Activated CD4-positive, alpha-beta T cell treated with anti-CD3 and anti-CD28 coated beads, Interleukin-2, amount 10 ng/mL, durations not matched to agents 7 days and 5 days (primary cell): Measurements from ENCODE around the gene ALKBH1. TPM values are rescaled to one million over a fixed set of nuclear protein-coding genes. Genes with fewer than 3 reads are reported as not detected.
"Not testable (repeated sequence)": the region's sequence is repeated elsewhere in the genome, so short reads cannot be mapped to it uniquely, and the experiment has no call there.

ENCODE experiments used
- CTCF ChIA-PET: fragments of 350-600 bp; sonication (Branson Sonifier 250); formaldehyde crosslinking; loops from one replicate; lab custom pipeline; 2021; ENCODE audit warnings: antibody characterized with exemption; lab: Charles Lee
- POLR2A ChIA-PET: fragments of 350-600 bp; sonication (Branson Sonifier 250); formaldehyde crosslinking; loops from one replicate; lab custom pipeline; 2021; ENCODE audit warnings: antibody characterized with exemption; lab: Charles Lee
- DNase-seq: peaks from one replicate; pipeline ENCODE4 v3.0.0-alpha.2; 2020
- H3K27ac Mint-ChIP-seq: one replicate; pipeline ENCODE4 v1.8.0; 2021; ENCODE audit warnings: mild to moderate bottlenecking, moderate library complexity, mixed read lengths
- H3K27me3 Mint-ChIP-seq: one replicate; pipeline ENCODE4 v1.8.0; 2021; ENCODE audit warnings: mixed read lengths
- H3K36me3 Mint-ChIP-seq: one replicate; pipeline ENCODE4 v1.8.0; 2021; ENCODE audit warnings: low read depth, mixed read lengths
- H3K4me1 Mint-ChIP-seq: one replicate; pipeline ENCODE4 v1.8.0; 2021; ENCODE audit warnings: mixed read lengths
- H3K4me3 Mint-ChIP-seq: one replicate; pipeline ENCODE4 v1.8.0; 2021; ENCODE audit warnings: mild to moderate bottlenecking, moderate library complexity, mixed read lengths
- H3K9me3 Mint-ChIP-seq: one replicate; pipeline ENCODE4 v1.8.0; 2021; ENCODE audit warnings: mixed read lengths
- total RNA-seq, 2 experiments: library from RNA; stranded (reverse); gene quantifications; one replicate each; pipeline ENCODE4 v1.2.3, GENCODE V29; 2021

The ALKBH1 gene
- total RNA-seq = 10 to 100 TPM; 12.5 to 13.3 TPM

- Mint-ChIP-seq H3K27me3 (no peaks in the 10 kb centered on the region), H3K9me3 (no peaks in the 10 kb centered on the region), H3K36me3 (peaks cover 43% of the 10 kb centered on the region), H3K27ac (peak within 1 kb of the TSS; percentile 92), H3K4me3 (peak within 1 kb of the TSS; percentile 91), H3K4me1 (peaks cover 36% of the 10 kb centered on the region)
- ChIA-PET CTCF (no interaction called here), POLR2A (no interaction called here)
- peak; percentile 92 for DNase-seq
Observed at GRCh38 chr14:77707724-77708408, at the start of gene ALKBH1, which contains the start of gene SLIRP. ALKBH1 (minus strand) TSS chr14:77708023; CDS start chr14:77708004, 19 bp downstream. SLIRP (plus strand) TSS chr14:77708103; CDS start chr14:77708112, 9 bp downstream.

- Mint-ChIP-seq H3K4me1 (peaks cover 17% of the 10 kb centered on the region), H3K36me3 (peaks cover 57% of the 10 kb centered on the region)
Observed at GRCh38 chr14:77752799-77753516, 45.1 kb upstream of the ALKBH1 start.

GRCh38 chr14:77752266-77752665, 44.4 kb upstream of the ALKBH1 start:
- peaks cover 56% of the 10 kb centered on the region for H3K36me3 Mint-ChIP-seq
- H3K4me3 Mint-ChIP-seq = no peak overlapping the region
- no peaks in the 10 kb centered on the region for H3K9me3 Mint-ChIP-seq
- no peaks in the 10 kb centered on the region for H3K27me3 Mint-ChIP-seq
- no peak for DNase-seq
- H3K27ac Mint-ChIP-seq = no peak overlapping the region
- peaks cover 11% of the 10 kb centered on the region for H3K4me1 Mint-ChIP-seq
- ChIA-PET POLR2A (no interaction called here), CTCF (interaction anchor here (1.2 to 1.4 kb wide), 2 partner anchors 8 to 11 kb away, joined by 6 read pairs; partner anchors contain the start of gene SNW1)

More at GRCh38 chr14:77752799-77753516, 45.1 kb upstream of the ALKBH1 start:
- Mint-ChIP-seq H3K4me3 (no peak overlapping the region), H3K9me3 (no peaks in the 10 kb centered on the region), H3K27me3 (no peaks in the 10 kb centered on the region), H3K27ac (no peak overlapping the region)
- ChIA-PET CTCF (interaction anchor here (1.4 kb wide), 1 partner anchor 11 kb away, joined by 6 read pairs; no protein-coding TSS in a partner anchor), POLR2A (interaction anchor here (0.6 kb wide), 1 partner anchor 34 kb away, joined by 3 read pairs; no protein-coding TSS in a partner anchor)
- DNase-seq = no peak

GRCh38 chr14:77747425-77747824, 39.6 kb upstream of the ALKBH1 start:
- POLR2A ChIA-PET, H3K27me3 Mint-ChIP-seq, H3K4me1 Mint-ChIP-seq, H3K9me3 Mint-ChIP-seq, H3K4me3 Mint-ChIP-seq, DNase-seq, H3K27ac Mint-ChIP-seq, CTCF ChIA-PET: not testable (repeated sequence)
- peaks cover 50% of the 10 kb centered on the region for H3K36me3 Mint-ChIP-seq

GRCh38 chr14:77746064-77746702, 38.4 kb upstream of the ALKBH1 start:
- H3K4me3 Mint-ChIP-seq = no peak overlapping the region
- H3K9me3 Mint-ChIP-seq = no peaks in the 10 kb centered on the region
- ChIA-PET POLR2A (no interaction called here), CTCF (interaction anchor here (1.2 kb wide), 2 partner anchors 12 to 14 kb away, joined by 4 to 5 read pairs; no protein-coding TSS in a partner anchor)
- peaks cover 9% of the 10 kb centered on the region for H3K4me1 Mint-ChIP-seq
- H3K27ac Mint-ChIP-seq = no peak overlapping the region
- no peak for DNase-seq
- H3K36me3 Mint-ChIP-seq = peaks cover 57% of the 10 kb centered on the region
- no peaks in the 10 kb centered on the region for H3K27me3 Mint-ChIP-seq

GRCh38 chr14:77741438-77741837, 33.6 kb upstream of the ALKBH1 start:
- Mint-ChIP-seq H3K9me3 (no peaks in the 10 kb centered on the region), H3K4me1 (peaks cover 19% of the 10 kb centered on the region), H3K4me3 (no peak overlapping the region), H3K36me3 (peaks cover 53% of the 10 kb centered on the region), H3K27me3 (no peaks in the 10 kb centered on the region), H3K27ac (no peak overlapping the region)
- ChIA-PET CTCF (interaction anchor here (0.7 to 1.9 kb wide), 3 partner anchors 11 to 279 kb away, joined by 3 to 6 read pairs (median 3); no protein-coding TSS in a partner anchor), POLR2A (no interaction called here)
- DNase-seq = no peak

- H3K27ac Mint-ChIP-seq = peak overlapping the region; percentile 13
- no peak overlapping the region for H3K4me3 Mint-ChIP-seq
- no peak for DNase-seq
Observed at GRCh38 chr14:77738559-77739250, 30.9 kb upstream of the ALKBH1 start.

GRCh38 chr14:77730976-77731497, 23.2 kb upstream of the ALKBH1 start:
- Mint-ChIP-seq H3K9me3 (no peaks in the 10 kb centered on the region), H3K4me1 (no peaks in the 10 kb centered on the region), H3K27ac (no peak overlapping the region), H3K4me3 (no peak overlapping the region), H3K27me3 (no peaks in the 10 kb centered on the region), H3K36me3 (peaks cover 63% of the 10 kb centered on the region)
- CTCF ChIA-PET = interaction anchor here (0.6 kb wide), 2 partner anchors 325 to 910 kb away, joined by 3 to 4 read pairs; no protein-coding TSS in a partner anchor
- no peak for DNase-seq
- POLR2A ChIA-PET = no interaction called here

More at GRCh38 chr14:77738559-77739250, 30.9 kb upstream of the ALKBH1 start:
- CTCF ChIA-PET = interaction anchor here (0.6 to 1.2 kb wide), 2 partner anchors 27 to 212 kb away, joined by 3 to 5 read pairs; no protein-coding TSS in a partner anchor
- H3K9me3 Mint-ChIP-seq = no peaks in the 10 kb centered on the region
- H3K4me1 Mint-ChIP-seq = peaks cover 17% of the 10 kb centered on the region
- peaks cover 57% of the 10 kb centered on the region for H3K36me3 Mint-ChIP-seq
- H3K27me3 Mint-ChIP-seq = no peaks in the 10 kb centered on the region
- POLR2A ChIA-PET = no interaction called here

- Mint-ChIP-seq H3K36me3 (peaks cover 64% of the 10 kb centered on the region), H3K9me3 (no peaks in the 10 kb centered on the region), H3K27ac (no peak overlapping the region), H3K4me3 (no peak overlapping the region), H3K27me3 (no peaks in the 10 kb centered on the region), H3K4me1 (no peaks in the 10 kb centered on the region)
- ChIA-PET CTCF (no interaction called here), POLR2A (no interaction called here)
- DNase-seq = no peak
Observed at GRCh38 chr14:77722301-77722700, 14.5 kb upstream of the ALKBH1 start.

GRCh38 chr14:77721437-77721836, 13.6 kb upstream of the ALKBH1 start:
- Mint-ChIP-seq H3K4me1 (no peaks in the 10 kb centered on the region), H3K4me3 (no peak overlapping the region), H3K36me3 (peaks cover 58% of the 10 kb centered on the region), H3K9me3 (no peaks in the 10 kb centered on the region), H3K27ac (no peak overlapping the region), H3K27me3 (no peaks in the 10 kb centered on the region)
- DNase-seq = no peak
- ChIA-PET POLR2A (no interaction called here), CTCF (interaction anchor here (1.1 kb wide), 1 partner anchor 9 kb away, joined by 3 read pairs; no protein-coding TSS in a partner anchor)

- peaks cover 13% of the 10 kb centered on the region for H3K4me1 Mint-ChIP-seq
- no peaks in the 10 kb centered on the region for H3K27me3 Mint-ChIP-seq
- H3K4me3 Mint-ChIP-seq = no peak overlapping the region
- H3K9me3 Mint-ChIP-seq = no peaks in the 10 kb centered on the region
- ChIA-PET POLR2A (no interaction called here), CTCF (interaction anchor here (0.6 to 0.7 kb wide), 2 partner anchors 127 to 331 kb away, joined by 3 to 5 read pairs; no protein-coding TSS in a partner anchor)
- H3K27ac Mint-ChIP-seq = no peak overlapping the region
- H3K36me3 Mint-ChIP-seq = peaks cover 59% of the 10 kb centered on the region
- DNase-seq = no peak
Observed at GRCh38 chr14:77717608-77718305, 9.9 kb upstream of the ALKBH1 start.
